Liver (tissue), 9 donors: Measurements from ENCODE around the gene DYNC1H1. TPM values are rescaled to one million over a fixed set of nuclear protein-coding genes. Genes with fewer than 3 reads are reported as not detected.

Experiments
- DNase-seq: peaks from one replicate; pipeline ENCODE4 v3.0.0-alpha.2; 2017; ENCODE audit warnings: low spot score
- H3K27ac ChIP-seq, 2 donors: one replicate each; pipeline ENCODE4 v1.7.0; 2013; ENCODE audit warnings: inconsistent platforms in 2 of 2, low read length in 2 of 2, control low read depth in 1 of 2, low read depth in 1 of 2, mild to moderate bottlenecking in 1 of 2
- H3K27me3 ChIP-seq, 4 donors: one replicate each; pipeline versions ENCODE4 v1.6.1 to v1.7.0; 2013; ENCODE audit warnings: low read length in 3 of 4, inconsistent platforms in 1 of 4, mild to moderate bottlenecking in 1 of 4, moderate library complexity in 1 of 4; ENCODE audit not compliant: control insufficient read depth in 4 of 4, insufficient read depth in 4 of 4
- H3K36me3 ChIP-seq, 4 donors: one replicate each; pipeline versions ENCODE4 v1.6.1 to v1.7.0; 2013; ENCODE audit warnings: low read length in 3 of 4, mild to moderate bottlenecking in 3 of 4, low read depth in 1 of 4, moderate library complexity in 1 of 4; ENCODE audit not compliant: control insufficient read depth in 4 of 4, insufficient read depth in 3 of 4
- H3K4me1 ChIP-seq, 4 donors: one replicate each; pipeline versions ENCODE4 v1.6.1 to v1.7.0; 2013; ENCODE audit warnings: low read length in 3 of 4, mild to moderate bottlenecking in 3 of 4, moderate library complexity in 1 of 4; ENCODE audit not compliant: control insufficient read depth in 4 of 4, insufficient read depth in 4 of 4
- H3K4me3 ChIP-seq, 3 donors: one replicate each; pipeline versions ENCODE4 v1.6.1 to v1.7.0; 2013; ENCODE audit warnings: low read length in 3 of 3, control low read depth in 1 of 3, low read depth in 1 of 3, mild to moderate bottlenecking in 1 of 3
- H3K9ac ChIP-seq, 2 donors: one replicate each; pipeline ENCODE4 v1.7.0; 2013; ENCODE audit warnings: low read length in 2 of 2, mild to moderate bottlenecking in 2 of 2, moderate library complexity in 2 of 2, control low read depth in 1 of 2, low read depth in 1 of 2
- H3K9me3 ChIP-seq, 4 donors: one replicate each; pipeline versions ENCODE4 v1.6.1 to v1.7.0; 2013; ENCODE audit warnings: low read length in 3 of 4; ENCODE audit not compliant: control insufficient read depth in 4 of 4
- CTCF ChIP-seq: fragments of 150-350 bp; IDR thresholded peaks from 2 replicates; pipeline ENCODE4 v1.5.1; 2017; ENCODE audit warnings: improper control_type of control experiment, low read depth, low read length; ENCODE audit not compliant: missing input control
- EGR1 ChIP-seq, 2 donors: IDR thresholded peaks; 2 replicates each; pipeline ENCODE4 v1.6.1; 2016 to 2018; ENCODE audit warnings: antibody characterized with exemption in 2 of 2, low read depth in 2 of 2
- FOXA1 ChIP-seq: IDR thresholded peaks from 2 replicates; pipeline ENCODE4 v1.6.1; 2016; ENCODE audit warnings: antibody characterized with exemption
- FOXA2 ChIP-seq: IDR thresholded peaks from 2 replicates; pipeline ENCODE4 v1.6.1; 2016; ENCODE audit warnings: antibody characterized with exemption
- GABPA ChIP-seq, 2 donors: IDR thresholded peaks in 1 of 2; conservative IDR thresholded peaks in 1 of 2; 2 replicates each; pipeline ENCODE4 v1.6.1; 2016; ENCODE audit warnings: antibody characterized with exemption in 2 of 2, mild to moderate bottlenecking in 1 of 2, moderate library complexity in 1 of 2
- HNF4A ChIP-seq, 2 donors: conservative IDR thresholded peaks; 2 replicates each; pipeline ENCODE4 v1.6.1; 2016; ENCODE audit warnings: antibody characterized with exemption in 2 of 2, mild to moderate bottlenecking in 2 of 2
- HNF4G ChIP-seq: IDR thresholded peaks from 2 replicates; pipeline ENCODE4 v1.6.1; 2016; ENCODE audit warnings: antibody characterized with exemption
- JUND ChIP-seq, 2 donors: IDR thresholded peaks; 2 replicates each; pipeline ENCODE4 v1.6.1; 2016; ENCODE audit warnings: antibody characterized with exemption in 2 of 2
- NR2F2 ChIP-seq: IDR thresholded peaks from 2 replicates; pipeline ENCODE4 v1.6.1; 2016; ENCODE audit warnings: antibody characterized with exemption
- RAD21 ChIP-seq, 2 donors: IDR thresholded peaks; 2 replicates each; pipeline ENCODE4 v1.6.1; 2016; ENCODE audit warnings: antibody characterized with exemption in 2 of 2, mild to moderate bottlenecking in 2 of 2
- REST ChIP-seq: IDR thresholded peaks from 2 replicates; pipeline ENCODE4 v1.6.1; 2016; ENCODE audit warnings: antibody characterized with exemption, mild to moderate bottlenecking
- RXRA ChIP-seq, 2 donors: IDR thresholded peaks; 2 replicates each; pipeline ENCODE4 v1.6.1; 2017 to 2018; ENCODE audit warnings: antibody characterized with exemption in 2 of 2, mild to moderate bottlenecking in 1 of 2
- SP1 ChIP-seq: IDR thresholded peaks from 2 replicates; pipeline ENCODE4 v1.6.1; 2018; ENCODE audit warnings: antibody characterized with exemption, mild to moderate bottlenecking
- YY1 ChIP-seq: IDR thresholded peaks from 2 replicates; pipeline ENCODE4 v1.6.1; 2016; ENCODE audit warnings: antibody characterized with exemption, mild to moderate bottlenecking
- ZBTB33 ChIP-seq: IDR thresholded peaks from 2 replicates; pipeline ENCODE4 v1.6.1; 2016; ENCODE audit warnings: antibody characterized with exemption
- WGBS: extraction: QIAGEN DNeasy Blood & Tissue Kit; methylation state at CpG from one replicate; pipeline ENCODE4 v1.1.7; 2013; 5-methylcytosine and 5-hydroxymethylcytosine counted together
- polyA plus RNA-seq, 2 donors: library from polyadenylated mRNA; stranded (reverse) in 1 of 2; unstranded in 1 of 2; fragments of 200-250 nt in 1 of 2; fragments of >200 nt in 1 of 2; fragmentation: Nextera tagmentation in 1 of 2; extraction: Ambion mirVana in 1 of 2; gene quantifications; one replicate each; pipeline versions ENCODE4 v1.2.1 to v1.2.3, GENCODE V29; 2013 to 2015
- total RNA-seq, 2 donors: library from RNA; depleted of rRNA; stranded (reverse); fragments of >200 nt; gene quantifications; one replicate each; pipeline ENCODE4 v1.2.3, GENCODE V29; 2014
- TF ChIP-seq, protein P1 (sequence below): IDR thresholded peaks from 2 replicates; pipeline ENCODE4 v1.6.1; 2016; ENCODE audit warnings: antibody characterized with exemption
- TF ChIP-seq, protein P2 (sequence below): IDR thresholded peaks from 2 replicates; pipeline ENCODE4 v1.6.1; 2016; ENCODE audit warnings: antibody characterized with exemption
- donor health status: healthy.
- donor health status: healthy.
- donor health status: healthy.
- donor health status: healthy.
- donor health status: healthy.

Gene DYNC1H1
- total and polyA plus RNA-seq, 4 donors = 50.3 to 201 (median 82.6) TPM

GRCh38 chr14:101953151-101953550, 11.2 kb upstream of the DYNC1H1 start:
- Histone ChIP-seq H3K9me3 (no peaks in the 10 kb centered on the region), H3K27me3 (no peaks in the 10 kb centered on the region), H3K36me3 (no peaks in the 10 kb centered on the region), H3K4me3 (no peak overlapping the region), H3K4me1 (peaks cover 5 to 12% (median 8%) of the 10 kb centered on the region in 4 donors), H3K9ac (no peak overlapping the region), H3K27ac (no peak overlapping the region)
- DNase-seq = no peak
- 85% methylated on average over 8 of the region's 8 CpGs for WGBS
- TF ChIP-seq ZBTB33 (no peak), FOXA2 (no peak), RXRA (IDR thresholded peaks at IDR 0.05) (no peak), HNF4A (conservative IDR thresholded peaks at IDR 0.05) (no peak), HNF4G (no peak), GABPA (IDR thresholded peaks at IDR 0.05 in 1 of 2, conservative IDR thresholded peaks at IDR 0.05 in 1 of 2) (no peak), CTCF (no peak), FOXA1 (no peak), REST (no peak), YY1 (no peak), JUND (IDR thresholded peaks at IDR 0.05) (no peak), SP1 (no peak), EGR1 (IDR thresholded peaks at IDR 0.05; ENCODE audit: low read depth in 2 of 2) (no peak)

DNA sequence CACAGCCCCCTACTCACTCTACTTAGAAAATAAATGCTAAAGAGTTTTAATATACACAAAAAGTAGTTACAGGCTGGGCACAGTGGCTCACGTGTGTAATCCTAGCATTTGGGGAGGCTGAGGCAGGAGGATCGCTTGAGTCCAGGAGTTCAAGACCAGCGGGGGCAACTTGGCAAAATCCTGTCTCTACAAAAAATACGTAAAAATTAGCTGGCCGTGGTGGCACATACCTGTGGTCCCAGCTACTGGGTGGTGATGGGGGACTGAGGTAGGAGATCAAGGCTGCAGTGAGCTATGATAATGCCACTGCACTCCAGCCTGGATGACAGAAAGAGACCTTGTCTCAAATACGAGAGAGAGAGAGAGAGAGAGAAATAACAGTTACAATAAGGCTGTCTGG, 9.9 kb upstream of the DYNC1H1 start:
- no peak overlapping the region for H3K27ac ChIP-seq
- no peaks in the 10 kb centered on the region for H3K27me3 ChIP-seq
- no peak for TF ChIP-seq NR2F2
- TF ChIP-seq JUND (IDR thresholded peaks at IDR 0.05) = no peak
- no peak for TF ChIP-seq RXRA (IDR thresholded peaks at IDR 0.05)
- TF ChIP-seq EGR1 (IDR thresholded peaks at IDR 0.05; ENCODE audit: low read depth in 2 of 2) = no peak
- TF ChIP-seq, protein P1, sequence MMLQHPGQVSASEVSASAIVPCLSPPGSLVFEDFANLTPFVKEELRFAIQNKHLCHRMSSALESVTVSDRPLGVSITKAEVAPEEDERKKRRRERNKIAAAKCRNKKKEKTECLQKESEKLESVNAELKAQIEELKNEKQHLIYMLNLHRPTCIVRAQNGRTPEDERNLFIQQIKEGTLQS = no peak
- no peak for TF ChIP-seq ZBTB33
- TF ChIP-seq HNF4G = no peak
- no peak for TF ChIP-seq CTCF
- TF ChIP-seq GABPA (IDR thresholded peaks at IDR 0.05 in 1 of 2, conservative IDR thresholded peaks at IDR 0.05 in 1 of 2) = no peak
- TF ChIP-seq, protein P2, sequence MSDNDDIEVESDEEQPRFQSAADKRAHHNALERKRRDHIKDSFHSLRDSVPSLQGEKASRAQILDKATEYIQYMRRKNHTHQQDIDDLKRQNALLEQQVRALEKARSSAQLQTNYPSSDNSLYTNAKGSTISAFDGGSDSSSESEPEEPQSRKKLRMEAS = no peak
- TF ChIP-seq HNF4A (conservative IDR thresholded peaks at IDR 0.05) = no peak
- no peak for TF ChIP-seq SP1
- no peak for TF ChIP-seq RAD21 (IDR thresholded peaks at IDR 0.05)
- H3K9ac ChIP-seq = no peak overlapping the region
- no peaks in the 10 kb centered on the region for H3K36me3 ChIP-seq
- WGBS = 93% methylated on average over 6 of the region's 6 CpGs
- no peak overlapping the region for H3K4me3 ChIP-seq
- peaks cover 0 to 1% (median under 1%) of the 10 kb centered on the region in 4 donors for H3K4me1 ChIP-seq
- H3K9me3 ChIP-seq = no peaks in the 10 kb centered on the region
- no peak for DNase-seq
